Upper lobe of right lung (tissue), 1 donor: Measurements from ENCODE around the gene APMAP. TPM values are rescaled to one million over a fixed set of nuclear protein-coding genes. Genes with fewer than 3 reads are reported as not detected.

Source experiments
- ATAC-seq: fragments of 200-7000 bp; cut with Tn5 transposase; one replicate; pipeline ENCODE4 v1.9.1; 2020; ENCODE audit warnings: mild to moderate bottlenecking, moderate library complexity
- DNase-seq: peaks from one replicate; pipeline ENCODE4 v3.0.0-alpha.2; 2020
- H3K27ac ChIP-seq: fragments of 200-600 bp; one replicate; pipeline ENCODE4 v1.8.0; 2022
- H3K27me3 ChIP-seq: fragments of 200-600 bp; one replicate; pipeline ENCODE4 v1.8.0; 2022; ENCODE audit warnings: mild to moderate bottlenecking
- H3K36me3 ChIP-seq: fragments of 200-600 bp; one replicate; pipeline ENCODE4 v1.8.0; 2022
- H3K4me1 ChIP-seq: fragments of 200-600 bp; one replicate; pipeline ENCODE4 v1.8.0; 2022
- H3K4me3 ChIP-seq: fragments of 200-600 bp; one replicate; pipeline ENCODE4 v1.8.0; 2022; ENCODE audit warnings: mild to moderate bottlenecking
- H3K9me3 ChIP-seq: fragments of 200-600 bp; one replicate; pipeline ENCODE4 v1.8.0; 2022
- CTCF ChIP-seq: fragments of 200-600 bp; IDR thresholded peaks from one replicate; pipeline ENCODE4 v1.8.0; 2022; ENCODE audit warnings: antibody characterized with exemption
- intact Hi-C: fragments of 100-400 bp; cut with DNase I; formaldehyde crosslinking; loops from one replicate; pipeline ENCODE4 v1.11.0; 2022
- total RNA-seq: library from RNA; stranded (reverse); fragmentation: NEBNext Ultra II Directional; extraction: Animal tissue kit (Norgen Biotek cat#: 25700); gene quantifications from one replicate; pipeline ENCODE4 v1.2.1, GENCODE V29; 2021
- donor health status: DM: no; HTN: yes; CAD: no; lungs with severe emphysema.

APMAP gene
- total RNA-seq, 1 donor from 2014 or later = 73.5 TPM

- Histone ChIP-seq H3K4me1 (peaks cover 25% of the 10 kb centered on the region), H3K9me3 (no peaks in the 10 kb centered on the region), H3K27ac (no peak overlapping the region), H3K27me3 (no peaks in the 10 kb centered on the region), H3K36me3 (peaks cover 18% of the 10 kb centered on the region), H3K4me3 (no peak overlapping the region)
- intact Hi-C loops = no loop called here
- TF ChIP-seq CTCF = no peak
- ATAC-seq (no peak), DNase-seq (no peak)
Measured at GRCh38 chr20:25030007-25030648, 37.6 kb upstream of the APMAP start.

- H3K27me3 ChIP-seq = no peaks in the 10 kb centered on the region
- H3K4me3 ChIP-seq = no peak overlapping the region
- H3K36me3 ChIP-seq = peaks cover 26% of the 10 kb centered on the region
- no peak overlapping the region for H3K27ac ChIP-seq
- TF ChIP-seq CTCF = no peak
- H3K9me3 ChIP-seq = no peaks in the 10 kb centered on the region
- peaks cover 3% of the 10 kb centered on the region for H3K4me1 ChIP-seq
- peak; percentile 59 for ATAC-seq
- peak; percentile 29 for DNase-seq
- intact Hi-C loops = no loop called here
Measured at GRCh38 chr20:25025986-25026605, 33.5 kb upstream of the APMAP start.

DNA sequence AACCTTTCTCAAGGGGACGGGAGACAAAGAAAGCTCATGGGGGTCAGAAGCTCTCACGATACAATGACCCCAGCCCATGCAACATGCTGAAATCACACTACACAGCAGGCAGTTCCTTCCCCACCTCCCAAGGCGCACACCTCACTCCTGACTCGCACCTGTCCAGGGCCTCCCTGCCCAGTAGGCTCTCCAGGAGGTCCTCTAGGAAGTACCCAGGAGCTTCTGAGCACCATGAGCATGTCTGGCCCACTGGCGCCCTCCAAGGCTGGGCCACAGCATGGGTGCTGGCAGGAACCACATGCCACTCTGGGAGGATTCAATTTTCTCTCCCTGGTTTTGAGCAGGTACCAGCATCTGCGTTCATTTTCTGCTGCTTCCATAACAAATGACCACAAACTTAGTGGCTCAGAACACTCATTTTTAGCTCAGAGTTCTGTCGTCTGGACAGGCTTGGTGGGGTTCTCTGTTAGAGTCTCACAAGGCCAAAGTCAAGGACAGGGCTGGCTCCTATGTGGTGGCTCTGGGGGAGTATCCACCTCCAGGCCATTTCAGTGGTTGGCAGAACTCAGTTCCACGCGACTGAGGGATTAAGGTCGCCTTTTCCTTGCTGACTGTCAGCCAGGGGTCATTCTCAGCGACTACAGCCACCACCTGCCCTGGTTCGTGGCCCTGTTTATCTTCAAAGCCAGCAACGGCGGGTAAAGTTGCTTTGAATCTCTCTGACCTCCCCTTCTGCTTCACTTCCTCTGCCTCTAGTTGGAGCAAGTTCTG, 32.7 kb upstream of the APMAP start:
- Histone ChIP-seq H3K27me3 (no peaks in the 10 kb centered on the region), H3K4me3 (no peak overlapping the region), H3K4me1 (peaks cover 3% of the 10 kb centered on the region), H3K9me3 (no peaks in the 10 kb centered on the region), H3K36me3 (peaks cover 29% of the 10 kb centered on the region), H3K27ac (no peak overlapping the region)
- ATAC-seq (no peak), DNase-seq (peak; percentile 31)
- intact Hi-C loops = no loop called here
- no peak for TF ChIP-seq CTCF

- H3K4me3 ChIP-seq = no peak overlapping the region
- DNase-seq (peak; percentile 39), ATAC-seq (no peak)
- H3K9me3 ChIP-seq = no peaks in the 10 kb centered on the region
- H3K36me3 ChIP-seq = peaks cover 22% of the 10 kb centered on the region
- H3K4me1 ChIP-seq = peaks cover 3% of the 10 kb centered on the region
- intact Hi-C loops = no loop called here
- H3K27ac ChIP-seq = no peak overlapping the region
- no peaks in the 10 kb centered on the region for H3K27me3 ChIP-seq
- TF ChIP-seq CTCF = no peak
Measured at GRCh38 chr20:25024171-25024570, 31.6 kb upstream of the APMAP start.

- Histone ChIP-seq H3K36me3 (peaks cover 20% of the 10 kb centered on the region), H3K27ac (no peak overlapping the region), H3K4me3 (no peak overlapping the region), H3K4me1 (peaks cover 4% of the 10 kb centered on the region), H3K9me3 (no peaks in the 10 kb centered on the region), H3K27me3 (no peaks in the 10 kb centered on the region)
- intact Hi-C loops = no loop called here
- DNase-seq = peak; percentile 39
- no peak for TF ChIP-seq CTCF
- ATAC-seq = no peak
Measured at GRCh38 chr20:25023356-25023755, 30.8 kb upstream of the APMAP start.
